ENCODE measurements around the gene USP6NL. TPM values are rescaled to one million over a fixed set of nuclear protein-coding genes. Genes with fewer than 3 reads are reported as not detected.

Gene USP6NL
- total and polyA plus RNA-seq, 9 of the 15 experiments (the other 6 are each of a cell fraction or from before 2014, with no cell fraction given): 3.2 to 26.6 (median 19.8) TPM

DNA sequence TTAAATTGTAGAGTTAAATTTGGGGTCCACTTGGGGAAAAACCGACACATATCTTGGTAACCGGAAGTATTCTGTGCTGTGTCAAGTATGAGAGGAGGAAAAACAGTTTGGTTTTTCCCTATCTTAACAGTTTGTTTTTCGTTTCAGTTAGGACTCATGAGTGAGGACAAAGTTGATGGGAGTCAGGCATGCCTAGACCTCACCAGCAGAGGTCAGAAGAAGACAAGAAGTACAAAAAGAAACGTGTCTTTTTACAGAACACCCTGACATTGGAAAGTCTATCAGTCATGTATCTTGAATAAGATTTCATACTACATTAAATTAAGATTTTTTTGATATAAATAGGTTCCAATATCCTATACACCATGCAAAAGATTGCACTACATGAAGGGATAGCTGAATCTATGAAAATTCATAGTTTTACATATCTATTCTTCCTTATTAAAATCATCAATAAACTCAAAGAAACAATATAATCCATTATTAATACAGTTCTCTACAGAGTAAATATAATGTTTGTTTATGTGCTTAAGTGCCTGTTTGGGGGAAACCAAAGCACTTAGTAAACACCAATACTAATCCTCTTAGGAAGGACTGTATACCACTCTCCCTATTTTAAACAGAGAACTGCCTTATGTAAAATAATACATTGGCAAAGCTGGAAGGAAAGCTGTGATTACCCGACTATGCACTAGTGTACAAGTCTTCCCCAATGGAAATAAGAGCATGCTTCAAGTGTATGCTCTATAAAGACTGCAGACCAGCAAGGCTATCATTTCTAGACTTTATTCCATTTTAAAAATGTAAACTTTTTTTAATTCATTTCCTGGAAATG is 95.6 kb downstream of the USP6NL start:
- ChIA-PET POLR2A (interaction anchor here (0.6 to 0.9 kb wide), 2 partner anchors 239 to 241 kb away, joined by 3 to 4 read pairs; no protein-coding TSS in a partner anchor), CTCF (ENCODE audit: low intra/inter-chr PET ratio) (interaction anchor here (0.5 to 4.1 kb wide), 6 partner anchors 21 to 471 kb away, joined by 3 to 60 read pairs (median 6); partner anchors contain the start of gene ECHDC3)
- Histone ChIP-seq H3K27ac (ENCODE audit: extremely low read depth, low read depth, low read length) (peak overlapping the region; percentile 41; the same call in 2 of the 3 replicates), H2AFZ (ENCODE audit: low read depth, low read length) (peak overlapping the region; percentile 41; the same call in 1 of the 2 replicates), H3K4me2 (ENCODE audit: insufficient read depth, low read length) (no peak overlapping the region), H3K4me1 (replicated peaks in 1 of 2; ENCODE audit: control insufficient read depth in 2 of 2, insufficient read depth in 2 of 2, low read length in 2 of 2) (peaks cover 0 to 9% of the 10 kb centered on the region in 2 experiments; a peak in 2 of 5 replicates), H3K9me1 (ENCODE audit: control insufficient read depth, insufficient read depth, low read length) (no peaks in the 10 kb centered on the region), H3K9ac (ENCODE audit: insufficient read depth in 1 of 2, low read depth in 2 of 2, low read length in 2 of 2) (no peak overlapping the region), H3K27me3 (ENCODE audit: control insufficient read depth in 2 of 2, insufficient read depth in 2 of 2, low read length in 2 of 2) (no peaks in the 10 kb centered on the region), H4K20me1 (replicated peaks; ENCODE audit: control insufficient read depth, insufficient read depth, low read length) (no peaks in the 10 kb centered on the region), H3K36me3 (ENCODE audit: control insufficient read depth, insufficient read depth, low read length) (peaks cover 43% of the 10 kb centered on the region), H3K9me3 (replicated peaks; ENCODE audit: control insufficient read depth, insufficient read depth, low read depth, low read length) (no peaks in the 10 kb centered on the region), H3K79me2 (ENCODE audit: control insufficient read depth, insufficient read depth, low read length) (peaks cover 18% of the 10 kb centered on the region; the same call in 2 of the 3 replicates), H3K4me3 (no peak overlapping the region)
- no TSS peak for BruUV-seq (replicated peaks)
- FAIRE-seq: peak; percentile 84
- peak; percentile 93 for ATAC-seq
- DNase-seq (ENCODE audit: extremely low read depth in 1 of 4, low spot score in 3 of 4): peak; percentile 47 to 78 (median 56)
- in situ Hi-C loops (cut with MboI) (loop anchor here (5.0 to 25.0 kb wide), 3 partner anchors 206 to 471 kb away; no protein-coding TSS in a partner anchor), intact Hi-C loops (cut with micrococcal nuclease) (loop anchor here (1.0 to 2.0 kb wide), 4 partner anchors 95 to 242 kb away; partner anchors contain the start of gene USP6NL)
- WGBS (ENCODE audit: insufficient coverage, low coverage, missing lambda C conversion rate): 0% methylated on average over 5 of the region's 5 CpGs
- TF ChIP-seq, protein P1, sequence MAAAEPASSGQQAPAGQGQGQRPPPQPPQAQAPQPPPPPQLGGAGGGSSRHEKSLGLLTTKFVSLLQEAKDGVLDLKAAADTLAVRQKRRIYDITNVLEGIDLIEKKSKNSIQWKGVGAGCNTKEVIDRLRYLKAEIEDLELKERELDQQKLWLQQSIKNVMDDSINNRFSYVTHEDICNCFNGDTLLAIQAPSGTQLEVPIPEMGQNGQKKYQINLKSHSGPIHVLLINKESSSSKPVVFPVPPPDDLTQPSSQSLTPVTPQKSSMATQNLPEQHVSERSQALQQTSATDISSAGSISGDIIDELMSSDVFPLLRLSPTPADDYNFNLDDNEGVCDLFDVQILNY (CRISPR knock-in tag; IDR thresholded peaks at IDR 0.05): no peak
- TF ChIP-seq JUND (IDR thresholded peaks at IDR 0.05; ENCODE audit: borderline replicate concordance, low read depth, low read length): peak; percentile 21; the same call in 1 of the 2 replicates
- no peak for TF ChIP-seq JUND (tag; IDR thresholded peaks at IDR 0.05; ENCODE audit: borderline replicate concordance, low read depth, low read length)
- TF ChIP-seq ZNF408 (CRISPR knock-in tag; IDR thresholded peaks at IDR 0.05; ENCODE audit: low read depth): no peak
- TF ChIP-seq PHB2 (IDR thresholded peaks at IDR 0.05; ENCODE audit: low read depth): no peak
- TF ChIP-seq STAG1 (CRISPR knock-in tag; IDR thresholded peaks at IDR 0.05; ENCODE audit: borderline replicate concordance): peak; percentile 53; the same call in 1 of the 2 replicates
- TF ChIP-seq ZNF830 (CRISPR knock-in tag; IDR thresholded peaks at IDR 0.05): no peak
- TF ChIP-seq CHD1 (IDR thresholded peaks at IDR 0.05; ENCODE audit: low read length): no peak
- TF ChIP-seq, protein P2, sequence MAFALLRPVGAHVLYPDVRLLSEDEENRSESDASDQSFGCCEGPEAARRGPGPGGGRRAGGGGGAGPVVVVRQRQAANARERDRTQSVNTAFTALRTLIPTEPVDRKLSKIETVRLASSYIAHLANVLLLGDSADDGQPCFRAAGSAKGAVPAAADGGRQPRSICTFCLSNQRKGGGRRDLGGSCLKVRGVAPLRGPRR (CRISPR knock-in tag; IDR thresholded peaks at IDR 0.05): no peak
- peak; percentile 97 to 98 for TF ChIP-seq RAD21 (CRISPR knock-in tag; conservative IDR thresholded peaks at IDR 0.05 in 1 of 2, IDR thresholded peaks at IDR 0.05 in 1 of 2)
- no peak for TF ChIP-seq ZC3H11A (IDR thresholded peaks at IDR 0.05; ENCODE audit: low read depth, low read length)
- TF ChIP-seq POLR3G (IDR thresholded peaks at IDR 0.05; ENCODE audit: extremely low read depth, insufficient read length, insufficient replicate concordance): no peak
- no peak for TF ChIP-seq ZNF12 (CRISPR knock-in tag; IDR thresholded peaks at IDR 0.05)
- no peak for TF ChIP-seq ZBTB7A (IDR thresholded peaks at IDR 0.05; ENCODE audit: borderline replicate concordance, control insufficient read depth, low read depth, low read length)
- TF ChIP-seq, protein P3, sequence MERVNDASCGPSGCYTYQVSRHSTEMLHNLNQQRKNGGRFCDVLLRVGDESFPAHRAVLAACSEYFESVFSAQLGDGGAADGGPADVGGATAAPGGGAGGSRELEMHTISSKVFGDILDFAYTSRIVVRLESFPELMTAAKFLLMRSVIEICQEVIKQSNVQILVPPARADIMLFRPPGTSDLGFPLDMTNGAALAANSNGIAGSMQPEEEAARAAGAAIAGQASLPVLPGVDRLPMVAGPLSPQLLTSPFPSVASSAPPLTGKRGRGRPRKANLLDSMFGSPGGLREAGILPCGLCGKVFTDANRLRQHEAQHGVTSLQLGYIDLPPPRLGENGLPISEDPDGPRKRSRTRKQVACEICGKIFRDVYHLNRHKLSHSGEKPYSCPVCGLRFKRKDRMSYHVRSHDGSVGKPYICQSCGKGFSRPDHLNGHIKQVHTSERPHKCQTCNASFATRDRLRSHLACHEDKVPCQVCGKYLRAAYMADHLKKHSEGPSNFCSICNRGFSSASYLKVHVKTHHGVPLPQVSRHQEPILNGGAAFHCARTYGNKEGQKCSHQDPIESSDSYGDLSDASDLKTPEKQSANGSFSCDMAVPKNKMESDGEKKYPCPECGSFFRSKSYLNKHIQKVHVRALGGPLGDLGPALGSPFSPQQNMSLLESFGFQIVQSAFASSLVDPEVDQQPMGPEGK (CRISPR knock-in tag; IDR thresholded peaks at IDR 0.05; ENCODE audit: borderline replicate concordance): no peak
- peak; percentile 25 for TF ChIP-seq MEIS2 (IDR thresholded peaks at IDR 0.05; ENCODE audit: partially characterized antibody)
- TF ChIP-seq ZNF436 (CRISPR knock-in tag; IDR thresholded peaks at IDR 0.05): no peak
- no peak for TF ChIP-seq SREBF2 (CRISPR knock-in tag; IDR thresholded peaks at IDR 0.05)
